ENCODE results near the gene IL1B. TPM values are rescaled to one million over a fixed set of nuclear protein-coding genes. Genes with fewer than 3 reads are reported as not detected.
A peak's percentile ranks its signal among the peaks of the same experiment; 100 is the strongest.

The IL1B gene
- total RNA-seq: 1 to 10 TPM; 2.1 to 6.4 (median 4.2) TPM
- long read RNA-seq, donor 1: 0 reads
- long read RNA-seq, donor 2, partial matches to known transcripts: 0 of 2 reads
- long read RNA-seq, donor 2, other reads (novel, unspliced or antisense): 2 of 2 reads

- no peaks in the 10 kb centered on the region for H3K36me3 ChIP-seq (ENCODE audit: low read depth)
- no peak for DNase-seq
- peaks cover 10% of the 10 kb centered on the region for H3K4me1 ChIP-seq (ENCODE audit: low read depth)
- no peak within 1 kb of the TSS for H3K4me3 ChIP-seq
- intact Hi-C loops (cut with DNase I, micrococcal nuclease): no loop called here
- H3K9me3 ChIP-seq: no peaks in the 10 kb centered on the region
- peak; percentile 21 for ATAC-seq
- no peak for TF ChIP-seq CTCF (IDR thresholded peaks at IDR 0.05)
Measured at GRCh38 chr2:112836695-112837117, at the start of gene IL1B. Gene IL1B, minus strand, starts transcription at chr2:112836779. Its CDS starts 550 bp downstream, at chr2:112836229.

GRCh38 chr2:112886291-112886690, 49.7 kb upstream of the IL1B start:
- no peaks in the 10 kb centered on the region for H3K9me3 ChIP-seq
- no peak for TF ChIP-seq CTCF (IDR thresholded peaks at IDR 0.05)
- peaks cover 10% of the 10 kb centered on the region for H3K4me1 ChIP-seq (ENCODE audit: low read depth)
- ATAC-seq (no peak), DNase-seq (no peak)
- H3K4me3 ChIP-seq: no peak overlapping the region
- intact Hi-C loops (cut with DNase I, micrococcal nuclease): loop anchor here in 1 of 2 donors (10.0 kb wide), 1 partner anchor 49 kb away; no protein-coding TSS in a partner anchor
- no peaks in the 10 kb centered on the region for H3K36me3 ChIP-seq (ENCODE audit: low read depth)

GRCh38 chr2:112885506-112885902, 48.9 kb upstream of the IL1B start:
- peak; percentile 22 for ATAC-seq

GRCh38 chr2:112884869-112885505, 48.4 kb upstream of the IL1B start:
- peak; percentile 57 to 83 (median 76) for DNase-seq
- Histone ChIP-seq H3K9me3 (no peaks in the 10 kb centered on the region), H3K4me3 (no peak overlapping the region), H3K36me3 (ENCODE audit: low read depth) (no peaks in the 10 kb centered on the region), H3K4me1 (ENCODE audit: low read depth) (peaks cover 3% of the 10 kb centered on the region)
- intact Hi-C loops (cut with DNase I, micrococcal nuclease): loop anchor here in 1 of 2 donors (5.0 to 10.0 kb wide), 2 partner anchors 50 to 138 kb away; no protein-coding TSS in a partner anchor
- TF ChIP-seq CTCF (IDR thresholded peaks at IDR 0.05): peak; percentile 84
- ATAC-seq: peak; percentile 94

More at GRCh38 chr2:112885506-112885902, 48.9 kb upstream of the IL1B start:
- intact Hi-C loops (cut with DNase I, micrococcal nuclease): loop anchor here in 1 of 2 donors (10.0 kb wide), 1 partner anchor 49 kb away; no protein-coding TSS in a partner anchor
- DNase-seq: no peak
- Histone ChIP-seq H3K4me3 (no peak overlapping the region), H3K9me3 (no peaks in the 10 kb centered on the region), H3K36me3 (ENCODE audit: low read depth) (no peaks in the 10 kb centered on the region), H3K4me1 (ENCODE audit: low read depth) (peaks cover 8% of the 10 kb centered on the region)
- TF ChIP-seq CTCF (IDR thresholded peaks at IDR 0.05): no peak

GRCh38 chr2:112883669-112884068, 47.1 kb upstream of the IL1B start:
- intact Hi-C loops (cut with DNase I, micrococcal nuclease): loop anchor here in 1 of 2 donors (5.0 to 10.0 kb wide), 2 partner anchors 51 to 136 kb away; no protein-coding TSS in a partner anchor
- Histone ChIP-seq H3K4me1 (ENCODE audit: low read depth) (no peaks in the 10 kb centered on the region), H3K9me3 (no peaks in the 10 kb centered on the region), H3K36me3 (ENCODE audit: low read depth) (no peaks in the 10 kb centered on the region), H3K4me3 (no peak overlapping the region)
- DNase-seq: no peak
- TF ChIP-seq CTCF (IDR thresholded peaks at IDR 0.05): no peak
- no peak for ATAC-seq
